A673 (cell line): Measurements from ENCODE around the gene PARD3.

Experiments used
- EZH2 ChIP-seq: fragments of 200-600 bp; sonication (generic); IDR thresholded peaks from 2 replicates; pipeline ENCODE4 v1.6.1; 2017; ENCODE audit warnings: borderline replicate concordance, low read depth, mild to moderate bottlenecking, mixed read lengths, antibody characterized with exemption, low read length; ENCODE audit not compliant: poor library complexity, severe bottlenecking
- TF ChIP-seq, protein P1 (sequence below): fragments of 300-800, 200-600 bp; sonication (generic); conservative IDR thresholded peaks from 2 replicates; pipeline ENCODE4 v1.5.1; 2017; ENCODE audit warnings: low read depth, mild to moderate bottlenecking, antibody characterized with exemption, low read length, moderate library complexity, mixed read lengths

DNA sequence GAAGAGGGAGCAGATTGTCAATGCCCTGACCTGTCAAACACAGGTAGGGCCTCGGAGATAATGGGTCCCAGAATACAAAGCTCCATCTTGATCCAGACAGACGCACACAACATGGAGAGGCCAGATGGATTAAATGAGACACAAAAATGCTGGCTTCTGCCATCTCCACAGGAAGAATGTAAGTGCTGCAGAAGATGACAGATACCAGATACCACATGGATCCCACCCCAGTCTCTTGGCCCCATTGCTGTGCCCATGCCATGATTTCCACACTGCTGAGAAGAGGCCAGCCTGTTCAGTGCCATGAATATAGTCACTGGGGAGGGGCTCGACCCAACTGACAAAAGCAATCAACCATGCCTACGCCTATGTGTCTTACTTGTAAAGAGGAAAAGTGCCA, 487.9 kb downstream of the PARD3 start:
- TF ChIP-seq, protein P1, sequence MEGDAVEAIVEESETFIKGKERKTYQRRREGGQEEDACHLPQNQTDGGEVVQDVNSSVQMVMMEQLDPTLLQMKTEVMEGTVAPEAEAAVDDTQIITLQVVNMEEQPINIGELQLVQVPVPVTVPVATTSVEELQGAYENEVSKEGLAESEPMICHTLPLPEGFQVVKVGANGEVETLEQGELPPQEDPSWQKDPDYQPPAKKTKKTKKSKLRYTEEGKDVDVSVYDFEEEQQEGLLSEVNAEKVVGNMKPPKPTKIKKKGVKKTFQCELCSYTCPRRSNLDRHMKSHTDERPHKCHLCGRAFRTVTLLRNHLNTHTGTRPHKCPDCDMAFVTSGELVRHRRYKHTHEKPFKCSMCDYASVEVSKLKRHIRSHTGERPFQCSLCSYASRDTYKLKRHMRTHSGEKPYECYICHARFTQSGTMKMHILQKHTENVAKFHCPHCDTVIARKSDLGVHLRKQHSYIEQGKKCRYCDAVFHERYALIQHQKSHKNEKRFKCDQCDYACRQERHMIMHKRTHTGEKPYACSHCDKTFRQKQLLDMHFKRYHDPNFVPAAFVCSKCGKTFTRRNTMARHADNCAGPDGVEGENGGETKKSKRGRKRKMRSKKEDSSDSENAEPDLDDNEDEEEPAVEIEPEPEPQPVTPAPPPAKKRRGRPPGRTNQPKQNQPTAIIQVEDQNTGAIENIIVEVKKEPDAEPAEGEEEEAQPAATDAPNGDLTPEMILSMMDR: no peak
- no peak for TF ChIP-seq EZH2
